ENCODE measurements around the gene SSR1.
"Not testable (repeated sequence)": the region's sequence is repeated elsewhere in the genome, so short reads cannot be mapped to it uniquely, and the experiment has no call there.

The SSR1 gene

DNA sequence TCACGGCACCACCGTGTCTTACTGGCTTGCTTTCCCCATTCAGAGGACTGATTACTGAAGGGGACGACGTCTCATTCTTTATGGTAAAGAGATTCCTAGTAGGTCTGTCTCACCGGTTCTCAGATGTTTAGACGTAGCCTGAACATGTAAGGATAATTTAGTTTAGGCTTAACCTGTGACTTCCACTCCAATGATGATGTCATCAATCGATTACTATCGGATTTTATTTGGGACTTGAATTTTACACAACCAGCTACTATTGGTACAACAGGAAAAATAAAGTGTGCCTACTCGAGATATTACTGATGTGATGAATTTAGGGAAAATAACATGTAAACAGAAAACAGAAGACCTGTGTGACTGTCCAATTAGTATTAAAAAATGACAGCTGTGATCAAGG lies 4.5 kb upstream of the SSR1 start:
- no peak for DNase-seq (ENCODE audit: low read depth in 3 of 3)

DNA sequence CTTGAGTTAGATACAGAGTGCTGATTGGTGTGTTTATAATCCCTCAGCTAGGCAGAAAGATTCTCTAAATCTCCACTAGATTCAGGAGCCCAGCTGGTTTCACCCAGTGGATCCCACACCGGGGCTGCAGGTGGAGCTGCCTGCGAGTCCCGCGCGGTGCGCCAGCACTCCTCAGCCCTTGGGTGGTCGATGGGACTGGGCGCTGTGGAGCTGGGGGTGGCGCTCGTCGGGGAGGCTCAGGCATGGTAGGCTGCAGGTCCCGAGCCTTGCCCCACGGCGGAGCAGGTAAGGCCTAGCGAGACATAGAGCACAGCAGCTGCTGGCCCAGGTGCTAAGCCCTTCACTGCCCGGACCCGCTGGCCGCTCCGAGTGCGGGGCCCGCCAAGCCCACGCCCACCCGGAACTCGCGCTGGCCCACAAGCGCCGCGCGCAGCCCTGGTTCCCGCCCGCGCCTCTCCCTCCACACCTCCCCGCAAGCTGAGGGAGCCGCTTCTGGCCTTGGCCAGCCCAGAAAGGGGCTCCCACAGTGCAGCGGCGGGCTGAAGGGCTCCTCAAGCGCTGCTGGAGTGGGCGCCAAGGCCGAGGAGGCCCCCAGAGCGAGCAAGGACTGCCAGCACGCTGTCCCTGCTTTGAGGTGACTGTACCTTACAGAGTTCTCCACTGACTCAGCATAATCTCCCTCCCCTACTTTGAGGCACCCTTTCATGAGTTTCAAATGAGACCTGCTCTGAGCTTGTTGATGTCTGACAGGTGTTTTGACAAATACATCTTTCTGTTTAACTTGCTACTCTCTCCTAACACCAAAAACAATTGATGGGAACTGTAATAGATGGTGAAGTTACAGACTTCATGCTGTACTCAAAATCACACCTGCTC lies 3.9 kb upstream of the SSR1 start:
- no peak for DNase-seq (ENCODE audit: low read depth in 3 of 3)

DNA sequence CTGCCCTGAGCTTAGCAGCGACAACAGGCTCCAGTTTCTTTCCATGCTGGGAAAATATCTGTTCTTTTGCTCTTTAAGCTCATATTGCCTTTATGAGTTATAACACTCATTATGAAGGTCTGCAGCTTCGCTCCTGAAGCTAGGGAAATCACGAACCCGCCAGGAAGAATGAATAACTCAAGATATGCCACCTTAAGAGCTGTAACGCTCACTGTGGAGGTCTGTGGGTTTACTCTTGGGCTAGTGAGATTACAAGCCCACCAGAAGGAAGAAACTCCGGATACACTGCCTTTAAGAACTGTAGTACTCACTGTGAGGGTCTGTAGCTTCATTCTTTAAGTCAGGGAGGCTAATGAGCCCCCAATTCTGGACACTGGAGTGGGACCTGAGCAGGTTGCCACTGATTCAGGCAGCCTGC lies 3.0 kb upstream of the SSR1 start:
- no peak for DNase-seq (ENCODE audit: low read depth in 3 of 3)

DNA sequence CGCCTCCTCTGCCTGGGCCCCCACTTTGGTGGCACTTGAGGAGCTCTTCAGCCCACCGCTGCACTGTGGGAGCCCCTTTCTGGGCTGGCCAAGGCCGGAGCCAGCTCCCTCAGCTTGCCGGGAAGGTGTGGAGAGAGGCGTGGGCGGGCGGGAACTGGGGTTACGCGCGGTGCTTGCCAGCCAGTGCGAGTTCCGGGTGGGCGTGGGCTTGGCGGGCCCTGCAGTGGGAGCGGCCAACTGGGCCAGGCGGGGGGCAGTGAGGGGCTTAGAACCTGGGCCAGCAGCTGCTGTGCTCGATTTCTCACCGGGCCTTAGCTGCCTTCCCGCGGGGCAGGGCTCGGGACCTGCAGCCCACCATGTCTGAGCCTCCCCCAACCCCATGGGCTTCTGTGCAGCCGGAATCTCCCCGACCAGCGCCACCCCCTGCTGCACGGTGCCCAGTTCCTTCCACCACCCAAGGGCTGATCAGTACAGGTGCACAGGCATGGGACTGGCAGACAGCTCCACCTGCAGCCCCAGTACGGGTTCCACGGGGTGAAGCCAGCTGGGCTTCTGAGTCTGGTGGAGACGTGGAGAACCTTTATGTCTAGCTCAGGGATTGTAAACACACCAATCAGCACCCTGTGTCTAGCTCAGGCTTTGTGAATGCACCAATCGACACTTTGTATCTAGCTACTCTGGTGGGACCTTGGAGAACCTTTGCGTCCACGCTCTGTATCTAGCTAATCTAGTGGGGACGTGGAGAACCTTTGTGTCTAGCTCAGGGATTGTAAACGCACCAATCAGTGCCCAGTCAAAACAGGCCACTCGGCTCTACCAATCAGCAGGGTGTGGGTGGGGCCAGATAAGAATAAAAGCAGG lies 2.3 kb upstream of the SSR1 start:
- DNase-seq (ENCODE audit: low read depth in 3 of 3) = not testable (repeated sequence)

DNA sequence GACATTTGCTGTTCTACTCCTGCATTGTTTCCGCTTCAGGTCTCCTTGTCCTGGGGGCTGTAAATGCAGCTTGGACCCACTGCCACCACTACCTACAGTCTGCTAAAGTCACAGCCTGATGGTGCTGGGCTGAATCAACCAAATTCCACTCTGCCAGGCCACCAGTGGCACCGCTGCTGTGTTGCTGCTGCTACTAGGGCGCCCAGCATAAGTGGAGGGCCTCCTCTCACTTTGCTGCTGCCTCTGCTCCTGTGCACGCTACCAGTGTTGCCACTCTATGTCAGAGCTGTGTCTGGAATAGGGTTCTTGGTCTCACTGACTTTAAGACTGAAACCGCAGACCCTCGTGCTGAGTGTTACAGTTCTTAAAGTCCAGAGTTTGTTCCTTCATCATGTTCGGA lies 1.4 kb upstream of the SSR1 start:
- DNase-seq (ENCODE audit: low read depth in 3 of 3) = no peak

DNA sequence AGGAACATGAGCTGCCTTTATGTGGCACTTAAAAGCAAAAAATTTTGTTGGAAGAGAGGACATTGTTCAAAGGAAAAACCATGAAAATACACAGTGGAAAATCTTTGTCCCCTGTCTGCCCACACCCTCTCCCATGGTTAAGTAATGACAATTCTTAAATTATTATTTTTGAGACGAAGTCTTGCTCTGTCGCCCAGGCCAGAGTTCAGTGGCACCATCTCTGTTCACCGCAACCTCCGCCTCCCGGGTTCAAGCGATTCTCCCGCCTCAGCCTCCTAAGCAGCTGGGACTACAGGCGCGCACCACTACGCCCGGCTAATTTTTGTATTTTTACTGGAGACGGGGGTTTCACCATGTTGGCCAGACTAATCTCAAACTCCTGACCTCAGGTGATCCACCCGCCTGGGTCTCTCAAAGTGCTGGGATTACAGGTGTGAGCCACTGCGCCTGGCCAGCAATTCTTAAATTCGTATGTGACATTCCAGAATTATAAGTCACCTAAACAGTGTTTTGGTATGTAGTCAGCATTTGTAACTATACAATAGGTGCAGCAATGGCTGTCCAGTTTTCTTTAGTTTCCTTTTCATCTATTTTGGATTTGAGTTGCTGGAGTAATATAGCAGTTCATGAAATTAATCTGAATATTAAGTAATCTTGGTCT lies 636 bp upstream of the SSR1 start:
- DNase-seq (ENCODE audit: low read depth in 3 of 3) = no peak

DNA sequence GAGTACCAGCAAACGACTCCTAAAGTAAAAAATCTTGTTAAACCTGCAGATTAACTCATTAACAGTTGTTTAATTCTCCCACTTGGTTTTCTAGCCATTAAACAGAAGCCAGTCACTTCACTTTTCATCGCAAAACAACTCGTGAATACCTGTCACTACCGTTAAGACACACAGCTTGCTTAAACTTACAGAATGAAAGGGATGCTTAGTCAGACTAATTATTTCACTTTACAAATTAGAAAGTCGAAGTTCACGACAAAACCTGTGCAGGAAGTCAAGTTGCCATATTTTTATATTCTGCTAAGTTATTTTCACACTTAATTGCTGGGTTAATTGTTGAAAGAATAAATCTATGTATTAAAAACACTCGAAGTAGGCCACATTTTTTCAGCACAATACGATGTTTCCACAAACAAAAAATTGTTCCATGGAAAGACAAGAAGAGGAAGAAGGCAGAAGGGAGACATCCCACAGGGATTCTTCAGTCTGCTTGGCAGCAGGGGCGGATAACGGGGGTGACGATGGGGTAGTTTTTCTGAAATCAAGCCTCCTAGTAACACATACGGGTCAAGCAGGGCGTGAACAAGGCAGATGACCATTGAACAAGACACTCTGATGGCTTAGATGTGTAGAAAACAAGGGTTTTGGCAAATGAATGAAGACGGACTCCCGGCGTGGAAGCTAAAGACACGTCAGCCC lies 933 bp downstream of the SSR1 start:
- DNase-seq (ENCODE audit: low read depth in 3 of 3) = no peak

DNA sequence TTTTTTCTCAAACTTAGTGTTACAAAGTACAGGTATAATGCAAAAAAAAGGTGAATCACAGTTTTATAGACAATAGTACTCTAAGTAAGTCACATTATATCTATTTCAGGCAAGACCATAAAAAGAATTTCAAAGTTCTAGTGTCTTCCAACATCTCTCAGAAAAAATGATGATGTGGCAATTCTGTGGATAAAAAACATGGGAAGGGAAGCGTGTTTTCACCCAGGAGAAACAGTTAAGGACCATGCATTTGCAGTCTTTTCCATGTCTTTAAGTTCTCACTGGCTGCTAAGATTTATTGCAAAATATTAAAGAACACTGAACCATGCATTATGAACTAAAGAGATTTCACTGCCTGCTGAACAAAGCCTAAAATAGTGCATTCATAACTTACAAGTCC lies 1.8 kb downstream of the SSR1 start:
- no peak for DNase-seq (ENCODE audit: low read depth in 3 of 3)

DNA sequence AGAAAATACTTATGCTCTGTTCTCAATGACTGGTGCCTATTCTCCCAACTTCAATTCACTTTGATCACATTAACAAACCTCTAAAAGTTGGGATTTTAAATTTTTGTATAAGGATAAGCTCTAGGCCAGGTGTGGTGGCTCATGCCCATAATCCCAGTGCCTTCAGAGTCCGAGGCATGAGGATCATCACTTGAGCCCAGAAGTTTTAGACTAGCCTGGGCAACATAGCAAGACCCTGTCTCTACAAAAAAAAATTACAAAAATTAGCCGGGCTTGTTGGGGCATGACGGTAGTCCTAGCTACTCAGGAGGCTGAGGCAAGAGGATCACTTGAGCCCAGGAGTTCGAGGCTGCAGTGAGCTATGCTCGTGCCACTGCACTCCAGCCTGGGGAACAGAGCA lies 3.9 kb downstream of the SSR1 start:
- DNase-seq (ENCODE audit: low read depth in 3 of 3) = no peak

DNA sequence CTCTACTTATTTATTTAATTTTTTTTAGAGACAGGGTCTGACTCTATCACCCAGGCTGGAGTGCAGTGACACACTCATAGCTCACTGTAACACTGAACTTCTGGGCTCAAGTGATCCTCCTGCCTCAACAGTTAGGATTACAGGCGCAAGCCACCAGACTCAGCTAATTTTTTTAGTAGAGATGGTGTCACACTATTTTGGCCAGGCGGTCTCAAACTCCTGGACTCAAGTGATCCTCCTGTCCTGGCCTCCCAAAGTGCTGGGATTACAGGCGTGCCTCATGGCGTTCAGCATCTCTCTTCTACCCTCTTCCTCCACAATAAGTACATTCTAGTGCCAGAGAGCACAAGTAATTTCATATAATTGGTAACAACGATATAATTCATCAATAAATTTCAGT lies 5.5 kb downstream of the SSR1 start:
- no peak for DNase-seq (ENCODE audit: low read depth in 3 of 3)

DNA sequence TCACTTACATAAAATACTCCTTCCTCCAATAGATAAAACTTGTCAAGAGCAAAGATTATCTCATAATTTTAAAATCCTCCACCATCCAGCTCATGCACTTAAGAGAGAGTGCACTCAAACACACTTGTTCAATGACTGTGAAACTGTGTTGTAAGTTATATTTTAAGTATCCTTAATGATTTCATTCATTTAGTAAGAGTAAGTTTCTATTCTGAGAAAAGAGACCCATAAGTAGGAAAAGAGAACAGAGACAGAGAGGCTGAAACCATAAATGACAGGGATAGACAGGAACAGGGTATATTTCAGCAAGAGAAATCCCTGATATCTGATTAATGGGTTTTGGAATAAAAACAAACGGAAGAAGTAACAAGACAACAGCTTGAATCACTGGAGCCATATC lies 8.2 kb downstream of the SSR1 start:
- no peak for DNase-seq (ENCODE audit: low read depth in 3 of 3)

DNA sequence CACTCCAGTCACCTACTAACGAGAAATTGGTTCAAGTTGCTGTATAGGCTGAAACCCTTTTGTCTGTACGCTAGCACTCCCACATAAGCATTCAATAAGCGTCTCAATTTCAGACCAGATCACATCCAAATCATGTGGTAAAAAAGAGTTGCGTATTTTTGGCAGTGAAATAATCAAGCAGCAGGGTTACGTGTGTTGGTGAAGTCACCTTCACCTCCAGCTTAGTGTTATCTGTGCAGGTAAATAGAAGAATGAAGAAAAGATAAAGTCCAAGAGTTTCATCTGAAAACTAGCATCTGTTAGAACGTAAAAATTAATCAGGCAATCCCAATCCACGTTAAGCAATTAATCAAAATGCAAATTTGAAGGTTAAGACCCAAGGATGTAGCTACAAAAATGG lies 11.3 kb downstream of the SSR1 start:
- DNase-seq (ENCODE audit: low read depth in 3 of 3) = no peak

DNA sequence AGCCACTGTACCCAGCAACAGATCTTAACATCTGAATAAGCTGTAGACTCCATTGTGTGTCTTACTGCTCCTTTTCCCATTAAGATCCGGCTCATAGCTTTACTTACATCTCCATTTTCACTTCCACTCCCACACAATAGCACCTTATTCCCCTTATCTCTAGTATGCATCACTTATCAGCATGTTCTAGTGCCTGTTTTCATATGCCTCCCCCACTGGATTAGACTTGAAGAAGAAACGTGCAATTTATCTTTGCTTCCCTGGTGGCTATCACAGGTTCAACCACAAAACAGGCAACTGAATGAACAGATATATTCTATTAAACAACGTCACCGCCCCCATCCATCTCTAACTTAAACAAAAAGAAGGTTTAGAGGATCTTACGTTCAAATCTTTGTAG lies 12.1 kb downstream of the SSR1 start:
- DNase-seq (ENCODE audit: low read depth in 3 of 3) = no peak

DNA sequence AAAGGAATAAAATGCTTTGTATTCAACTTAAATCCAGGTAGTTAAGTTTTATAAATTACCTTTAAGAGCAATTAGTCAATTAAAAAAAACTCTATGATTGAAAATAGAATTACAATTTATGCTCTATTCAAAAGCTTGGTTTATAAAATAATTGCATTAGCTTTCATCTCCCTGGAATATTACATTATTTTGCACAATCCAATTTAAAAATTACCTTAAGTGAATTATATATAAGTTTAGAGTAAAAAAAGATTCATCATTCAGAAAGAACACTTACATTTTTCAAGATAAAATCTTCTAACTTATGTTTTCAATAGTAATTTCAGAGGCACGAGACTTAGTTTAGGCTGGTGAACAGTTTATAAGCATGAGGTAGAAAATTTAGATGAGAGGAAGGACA lies 14.9 kb downstream of the SSR1 start:
- no peak for DNase-seq (ENCODE audit: low read depth in 3 of 3)

DNA sequence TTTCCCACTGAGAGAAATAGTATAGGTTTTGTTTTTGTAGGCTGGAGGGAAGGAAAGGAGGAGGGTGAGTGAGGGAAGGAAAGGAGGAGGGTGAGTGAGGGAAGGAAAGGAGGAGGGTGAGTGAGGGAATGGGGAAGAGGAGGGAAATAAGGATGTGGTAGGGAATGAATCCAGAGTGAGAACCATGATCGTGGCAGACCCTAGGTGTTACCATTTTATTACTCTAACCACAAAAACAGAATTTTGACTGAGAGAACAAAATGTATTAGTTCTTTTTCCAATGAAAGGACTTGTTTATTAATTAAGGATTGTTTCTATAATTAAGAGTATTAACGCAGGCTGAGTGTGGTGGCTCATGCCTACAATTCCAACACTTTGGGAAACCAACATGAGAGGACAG lies 16.4 kb downstream of the SSR1 start:
- no peak for DNase-seq (ENCODE audit: low read depth in 3 of 3)

DNA sequence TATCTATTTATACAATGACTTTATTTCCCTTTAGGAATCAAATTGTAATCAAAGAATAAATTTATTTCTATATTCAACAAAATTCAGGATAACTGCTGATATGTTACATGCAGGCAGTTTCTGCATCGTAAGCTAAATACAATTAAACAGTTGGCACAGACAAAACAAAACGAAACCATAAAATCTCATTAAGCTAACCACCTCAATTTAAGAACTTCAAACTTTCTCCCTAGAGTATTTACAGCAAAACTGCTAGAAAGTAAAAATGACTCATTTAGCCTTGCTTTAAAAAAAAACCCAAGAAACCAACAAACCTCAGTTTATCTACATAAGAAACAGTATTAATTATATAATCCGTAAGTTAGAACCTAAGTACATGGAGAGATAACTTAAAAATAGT lies 17.1 kb downstream of the SSR1 start:
- DNase-seq (ENCODE audit: low read depth in 3 of 3) = no peak

DNA sequence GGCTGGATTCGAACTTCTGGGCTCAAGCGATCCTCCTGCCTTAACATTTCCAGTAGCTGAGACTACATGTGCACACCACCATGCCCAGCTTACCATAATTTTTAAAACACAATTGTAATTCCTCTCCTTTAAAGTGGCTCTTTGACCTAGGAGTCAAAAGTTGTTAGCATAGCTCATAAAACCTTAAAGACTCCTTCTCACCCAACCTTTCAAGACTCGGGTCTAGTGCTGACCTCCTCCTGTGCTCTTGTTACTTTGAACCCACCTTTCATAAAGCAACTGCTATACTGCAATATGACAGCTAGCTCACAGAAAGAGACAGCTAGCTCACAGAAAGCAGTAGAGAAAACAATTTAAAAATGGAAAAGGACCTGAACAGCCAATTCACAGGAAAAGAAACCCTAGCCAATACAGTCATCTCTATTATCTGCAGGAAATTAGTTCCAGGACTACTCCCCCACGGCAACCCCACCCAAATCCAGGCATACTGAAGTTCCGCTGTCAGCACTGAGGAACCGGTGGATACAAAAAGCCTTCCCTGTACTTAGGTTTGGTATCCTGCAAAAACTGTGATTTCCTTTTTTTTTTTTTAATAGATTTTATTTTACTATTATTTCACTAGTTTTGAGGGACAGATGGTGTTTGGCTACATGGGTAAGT lies 20.3 kb downstream of the SSR1 start:
- no peak for DNase-seq (ENCODE audit: low read depth in 3 of 3)

DNA sequence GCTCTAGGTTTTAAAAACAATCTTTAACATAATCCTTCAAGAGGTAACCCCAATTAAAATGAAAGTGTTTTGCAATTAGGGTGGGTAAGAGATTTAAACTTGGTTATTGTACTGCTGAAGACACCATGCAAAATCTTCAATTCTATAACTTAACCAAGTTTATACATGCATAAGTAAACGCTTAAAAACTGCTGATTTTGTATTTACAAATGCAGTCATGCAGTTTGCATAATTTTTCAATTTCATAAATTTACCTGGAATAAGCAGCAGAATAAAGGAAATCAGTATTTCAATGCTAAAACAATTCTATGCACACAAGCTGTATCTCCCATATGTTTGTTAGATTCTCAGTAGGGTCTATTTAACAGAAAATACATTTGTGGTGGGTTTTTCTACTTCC lies 22.9 kb downstream of the SSR1 start:
- DNase-seq (ENCODE audit: low read depth in 3 of 3) = no peak

DNA sequence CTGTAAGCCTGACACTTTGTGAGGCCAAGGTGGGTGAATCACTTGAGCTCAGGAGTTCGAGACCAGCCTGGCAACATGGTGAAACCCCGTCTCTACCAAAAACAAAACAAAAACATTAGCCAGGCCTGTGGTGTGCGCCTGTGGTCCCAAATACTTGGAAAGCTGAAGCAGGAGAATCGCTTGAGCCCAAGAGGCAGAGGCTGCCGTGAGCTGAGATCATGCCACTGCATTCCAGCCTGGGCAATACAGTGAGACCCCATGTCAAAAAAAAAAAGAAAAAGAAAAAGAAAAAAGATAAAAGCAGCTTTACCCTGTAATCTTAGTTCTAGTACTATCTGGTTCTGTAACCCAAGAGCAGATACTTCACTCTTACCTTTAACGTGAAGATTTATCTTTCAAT lies 27.6 kb downstream of the SSR1 start:
- no peak for DNase-seq (ENCODE audit: low read depth in 3 of 3)

DNA sequence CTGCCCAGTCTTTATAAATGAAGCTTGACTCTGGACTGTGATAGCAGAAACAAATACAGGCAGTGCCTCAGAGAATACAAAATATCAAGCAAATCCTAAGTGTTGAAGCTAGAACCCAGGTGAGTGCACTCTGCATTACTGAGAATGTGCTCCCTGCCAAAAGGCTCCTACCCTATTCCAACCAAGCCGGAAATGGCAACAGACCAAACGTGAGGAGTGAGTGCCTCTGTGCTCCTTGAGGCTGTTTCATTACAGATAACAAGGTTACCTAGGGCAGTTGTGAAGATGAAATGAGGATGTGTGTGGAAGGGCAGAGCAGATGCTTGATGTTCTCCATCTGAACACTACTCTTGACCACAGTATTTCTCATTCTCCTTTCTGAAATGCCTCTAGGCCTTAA lies 29.3 kb downstream of the SSR1 start:
- DNase-seq (ENCODE audit: low read depth in 3 of 3) = no peak

DNA sequence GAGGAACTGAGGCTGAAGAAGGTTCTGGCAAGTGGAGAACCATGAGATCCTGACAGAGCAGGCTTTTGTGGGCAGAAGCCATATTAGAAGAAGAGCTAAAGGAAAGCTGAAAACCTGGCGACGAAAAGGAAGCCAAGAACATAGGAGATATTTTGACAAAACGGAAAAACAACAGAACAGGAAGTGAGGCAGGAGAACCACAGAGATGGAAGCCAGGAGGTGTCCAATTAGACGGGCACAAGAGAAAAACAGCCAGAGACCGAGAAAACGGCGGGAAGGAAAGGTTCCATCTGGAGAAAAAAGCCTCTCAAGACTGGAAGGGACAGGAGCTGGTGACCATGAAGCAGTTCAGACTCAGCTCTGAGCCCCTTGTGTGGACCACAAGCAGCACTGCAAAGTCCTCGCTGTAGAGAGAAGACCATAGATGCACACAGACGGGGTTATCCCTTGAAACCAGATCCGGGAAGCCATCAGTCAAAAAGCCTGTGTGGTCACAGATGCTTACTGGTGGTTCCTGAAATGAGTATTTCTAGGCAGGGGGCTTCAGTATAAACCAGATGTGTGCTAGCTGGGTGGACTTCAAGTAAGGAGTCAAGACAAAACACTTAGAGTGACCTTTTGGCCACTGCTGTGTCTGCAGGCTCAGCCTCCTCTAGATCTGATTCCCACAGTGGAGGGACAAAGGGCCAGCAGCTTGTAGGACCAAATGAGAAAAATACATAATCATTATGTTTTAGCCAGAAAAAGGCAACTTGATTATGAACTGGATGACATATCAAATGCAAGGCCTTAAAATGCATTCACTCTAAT lies 30.7 kb downstream of the SSR1 start:
- DNase-seq (ENCODE audit: low read depth in 3 of 3) = no peak

Measured in stimulated activated CD4-positive, alpha-beta T cell treated with anti-CD3 and anti-CD28 coated beads, TNF-alpha, amount 100 ng/mL, for 24 hours (primary cell).